T-helper 1 cell treated with Interleukin-12 subunit alpha and Interleukin-12 subunit beta and Interleukin-4 antibody, amounts not matched to agents 30 μg/mL and 1 μg/mL, for 36 hours (primary cell): Measurements from ENCODE around the gene TMEM95.
A peak's percentile ranks its signal among the peaks of the same experiment; 100 is the strongest.

ENCODE experiments used
- H3K27ac Mint-ChIP-seq: one replicate; pipeline ENCODE4 v1.8.0; 2021; ENCODE audit warnings: mild to moderate bottlenecking, mixed read lengths
- H3K27me3 Mint-ChIP-seq: one replicate; pipeline ENCODE4 v1.8.0; 2021; ENCODE audit warnings: low read depth, mixed read lengths
- H3K36me3 Mint-ChIP-seq: one replicate; pipeline ENCODE4 v1.8.0; 2021; ENCODE audit warnings: low read depth, mixed read lengths
- H3K4me1 Mint-ChIP-seq: one replicate; pipeline ENCODE4 v1.8.0; 2021; ENCODE audit warnings: low read depth, mixed read lengths
- H3K4me3 Mint-ChIP-seq: one replicate; pipeline ENCODE4 v1.8.0; 2021; ENCODE audit warnings: mild to moderate bottlenecking, moderate library complexity, mixed read lengths
- H3K9me3 Mint-ChIP-seq: one replicate; pipeline ENCODE4 v1.8.0; 2021; ENCODE audit warnings: mixed read lengths

Gene TMEM95, protein sequence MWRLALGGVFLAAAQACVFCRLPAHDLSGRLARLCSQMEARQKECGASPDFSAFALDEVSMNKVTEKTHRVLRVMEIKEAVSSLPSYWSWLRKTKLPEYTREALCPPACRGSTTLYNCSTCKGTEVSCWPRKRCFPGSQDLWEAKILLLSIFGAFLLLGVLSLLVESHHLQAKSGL

DNA sequence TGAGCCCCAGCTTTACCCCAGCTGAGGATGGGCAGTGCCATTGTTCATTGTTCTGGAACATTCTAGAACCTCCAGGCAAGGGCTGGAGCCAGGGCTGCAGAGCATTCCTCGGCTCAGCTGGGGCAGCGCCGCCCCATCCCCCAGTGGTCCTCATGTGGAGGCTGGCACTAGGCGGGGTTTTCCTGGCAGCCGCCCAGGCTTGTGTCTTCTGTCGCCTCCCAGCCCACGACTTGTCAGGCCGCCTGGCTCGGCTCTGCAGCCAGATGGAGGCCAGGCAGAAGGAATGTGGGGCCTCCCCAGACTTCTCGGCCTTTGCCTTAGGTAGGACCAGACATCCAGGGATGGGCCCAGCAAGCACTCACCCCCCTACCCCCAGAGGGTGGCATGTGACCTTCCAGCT lies at the start of gene TMEM95:
Gene TMEM95, plus strand, starts transcription at position 104 of the 400 bp plus-strand sequence. Its CDS starts 49 bp downstream, at position 153.
- Mint-ChIP-seq H3K4me3 (peak within 1 kb of the TSS; percentile 41), H3K4me1 (peaks cover 33% of the 10 kb centered on the region), H3K9me3 (no peaks in the 10 kb centered on the region), H3K36me3 (peaks cover 11% of the 10 kb centered on the region), H3K27me3 (no peaks in the 10 kb centered on the region), H3K27ac (peak within 1 kb of the TSS; percentile 86)

DNA sequence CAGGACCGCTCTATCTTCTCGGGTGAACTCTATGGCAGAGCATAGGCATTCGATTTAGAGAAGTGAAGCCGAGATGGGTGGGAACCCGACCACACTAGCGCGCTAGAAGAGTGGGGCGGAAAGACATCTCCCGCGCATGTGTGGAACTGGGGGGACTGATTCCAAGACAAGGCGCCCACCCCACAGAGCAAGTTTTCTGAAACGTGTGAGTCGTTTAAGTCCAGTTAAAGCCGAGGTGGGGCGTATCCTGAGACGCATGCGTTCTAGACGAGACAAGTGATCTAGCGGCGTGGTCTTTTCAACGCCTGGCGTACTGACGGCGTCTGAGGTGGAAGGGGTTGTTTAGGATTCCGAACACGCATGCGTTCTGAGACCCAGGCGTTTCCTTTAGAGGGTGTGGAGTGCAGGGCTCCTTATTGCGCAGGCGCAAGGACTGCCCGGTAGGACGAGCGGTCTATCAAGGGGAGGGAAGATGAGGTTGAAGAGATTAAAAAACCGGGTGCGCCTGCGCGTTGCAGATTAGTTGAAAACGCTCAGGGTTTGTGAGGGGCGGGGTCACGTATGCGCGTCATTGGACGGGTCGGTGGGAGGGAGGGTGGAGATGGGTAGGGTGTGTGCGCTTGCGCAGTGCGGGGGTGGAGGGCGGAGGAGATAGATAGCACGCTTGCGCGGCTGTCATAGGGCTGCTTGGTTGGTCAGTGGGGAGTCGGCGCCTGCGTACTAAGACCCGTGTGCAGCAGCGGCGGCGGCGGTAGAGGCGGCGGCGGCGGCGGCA lies 47.9 kb upstream of the TMEM95 start, which contains the start of gene EIF5A:
Gene EIF5A, plus strand, starts transcription at position 718 of the 775 bp plus-strand sequence. CDS start 2,008 bp downstream, outside the sequence.
- Mint-ChIP-seq H3K36me3 (peaks cover 34% of the 10 kb centered on the region), H3K4me3 (peak within 1 kb of the TSS; percentile 96), H3K27ac (peak within 1 kb of the TSS; percentile 100), H3K4me1 (peaks cover 38% of the 10 kb centered on the region), H3K9me3 (no peaks in the 10 kb centered on the region), H3K27me3 (peaks cover 4% of the 10 kb centered on the region)

GRCh38 chr17:7307686-7308624 lies 47.0 kb upstream of the TMEM95 start:
- H3K36me3 Mint-ChIP-seq = peaks cover 40% of the 10 kb centered on the region
- H3K4me3 Mint-ChIP-seq = peak overlapping the region; percentile 96
- peaks cover 45% of the 10 kb centered on the region for H3K4me1 Mint-ChIP-seq
- H3K9me3 Mint-ChIP-seq = no peaks in the 10 kb centered on the region
- peaks cover 4% of the 10 kb centered on the region for H3K27me3 Mint-ChIP-seq
- H3K27ac Mint-ChIP-seq = peak overlapping the region; percentile 100

GRCh38 chr17:7308625-7309433 lies 46.1 kb upstream of the TMEM95 start:
- Mint-ChIP-seq H3K36me3 (peaks cover 49% of the 10 kb centered on the region), H3K9me3 (no peaks in the 10 kb centered on the region), H3K27me3 (peaks cover 4% of the 10 kb centered on the region), H3K4me3 (peak overlapping the region; percentile 96), H3K27ac (peak overlapping the region; percentile 99), H3K4me1 (peaks cover 52% of the 10 kb centered on the region)

DNA sequence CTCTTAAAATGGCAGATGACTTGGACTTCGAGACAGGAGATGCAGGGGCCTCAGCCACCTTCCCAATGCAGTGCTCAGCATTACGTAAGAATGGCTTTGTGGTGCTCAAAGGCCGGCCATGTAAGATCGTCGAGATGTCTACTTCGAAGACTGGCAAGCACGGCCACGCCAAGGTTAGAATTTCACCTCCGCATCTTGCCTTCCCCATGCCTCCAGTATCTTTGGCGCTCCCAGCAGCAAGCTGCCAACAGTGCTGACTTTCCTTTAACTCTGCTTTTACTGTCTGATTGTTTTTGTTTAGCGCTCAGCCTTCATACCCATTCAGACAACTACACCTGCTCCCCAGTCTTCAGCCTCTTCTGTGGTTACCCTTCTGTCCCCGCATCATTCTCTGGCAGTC lies 45.3 kb upstream of the TMEM95 start:
- peaks cover 56% of the 10 kb centered on the region for H3K36me3 Mint-ChIP-seq
- peak overlapping the region; percentile 99 for H3K27ac Mint-ChIP-seq
- H3K4me1 Mint-ChIP-seq = peaks cover 59% of the 10 kb centered on the region
- H3K9me3 Mint-ChIP-seq = no peaks in the 10 kb centered on the region
- peak overlapping the region; percentile 96 for H3K4me3 Mint-ChIP-seq
- peaks cover 4% of the 10 kb centered on the region for H3K27me3 Mint-ChIP-seq

- Mint-ChIP-seq H3K36me3 (peaks cover 56% of the 10 kb centered on the region), H3K4me3 (peak overlapping the region; percentile 42), H3K9me3 (no peaks in the 10 kb centered on the region), H3K27me3 (peaks cover 4% of the 10 kb centered on the region), H3K4me1 (peaks cover 59% of the 10 kb centered on the region), H3K27ac (peak overlapping the region; percentile 58)
These were observed 43.7 kb upstream of the TMEM95 start for GRCh38 chr17:7311110-7311705.

- H3K4me3 Mint-ChIP-seq = peak overlapping the region; percentile 19
- H3K27ac Mint-ChIP-seq = peak overlapping the region; percentile 76
- H3K27me3 Mint-ChIP-seq = no peaks in the 10 kb centered on the region
- H3K9me3 Mint-ChIP-seq = no peaks in the 10 kb centered on the region
- H3K4me1 Mint-ChIP-seq = peaks cover 55% of the 10 kb centered on the region
- peaks cover 59% of the 10 kb centered on the region for H3K36me3 Mint-ChIP-seq
These were observed 42.4 kb upstream of the TMEM95 start for GRCh38 chr17:7312432-7313087.

- Mint-ChIP-seq H3K27ac (peak overlapping the region; percentile 76), H3K27me3 (no peaks in the 10 kb centered on the region), H3K4me1 (peaks cover 58% of the 10 kb centered on the region), H3K9me3 (no peaks in the 10 kb centered on the region), H3K4me3 (peak overlapping the region; percentile 84), H3K36me3 (peaks cover 63% of the 10 kb centered on the region)
These were observed 41.7 kb upstream of the TMEM95 start for GRCh38 chr17:7313088-7313889.

DNA sequence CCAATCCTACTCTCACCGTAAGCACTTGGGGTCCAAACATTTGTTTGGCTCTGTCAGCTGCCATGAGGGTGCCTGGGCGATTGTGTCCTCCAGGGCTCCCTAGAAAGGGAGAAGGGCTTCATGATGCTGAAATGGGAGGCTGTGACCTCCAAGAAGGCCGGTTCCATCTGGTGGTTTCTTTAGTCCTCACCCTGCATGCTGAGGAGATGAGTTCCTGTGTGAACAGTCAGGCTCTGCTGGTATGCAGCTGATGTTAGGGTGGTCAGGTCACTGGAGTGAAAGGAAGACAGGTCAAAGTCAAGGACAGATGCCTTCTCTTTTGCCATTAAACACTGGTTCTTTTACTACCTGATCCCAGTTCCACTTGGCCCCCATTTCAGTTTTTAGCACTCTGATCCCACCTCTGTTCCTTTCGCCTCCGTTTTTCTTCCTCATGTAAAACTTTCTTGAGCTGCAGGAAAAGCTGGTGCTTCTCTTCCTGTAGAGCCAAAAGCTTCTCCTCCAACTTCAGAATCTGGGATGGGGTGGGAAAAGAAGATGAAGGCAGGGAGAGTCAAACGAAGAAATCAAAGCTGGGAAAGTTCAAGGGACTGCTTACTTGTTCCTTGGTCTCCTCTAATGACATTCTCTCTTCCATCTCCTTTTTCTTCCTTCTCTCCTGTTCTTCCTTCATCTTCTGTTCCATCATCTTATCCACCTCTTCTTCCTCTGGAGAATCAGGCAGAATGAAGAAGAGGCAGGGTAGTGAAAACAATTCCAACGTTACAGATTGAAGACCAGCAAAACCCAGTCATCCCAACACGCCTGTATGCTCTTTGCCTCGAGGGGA lies 40.9 kb upstream of the TMEM95 start:
- no peaks in the 10 kb centered on the region for H3K27me3 Mint-ChIP-seq
- H3K4me3 Mint-ChIP-seq = peak overlapping the region; percentile 84
- peak overlapping the region; percentile 76 for H3K27ac Mint-ChIP-seq
- peaks cover 52% of the 10 kb centered on the region for H3K4me1 Mint-ChIP-seq
- no peaks in the 10 kb centered on the region for H3K9me3 Mint-ChIP-seq
- H3K36me3 Mint-ChIP-seq = peaks cover 60% of the 10 kb centered on the region

GRCh38 chr17:7314719-7315569 lies 40.0 kb upstream of the TMEM95 start, which contains the start of gene GPS2:
Gene GPS2 (minus strand): TSS chr17:7315360. CDS start chr17:7315052, 308 bp downstream.
- Mint-ChIP-seq H3K4me1 (peaks cover 43% of the 10 kb centered on the region), H3K27ac (peak within 1 kb of the TSS; percentile 89), H3K27me3 (no peaks in the 10 kb centered on the region), H3K36me3 (peaks cover 55% of the 10 kb centered on the region), H3K4me3 (peak within 1 kb of the TSS; percentile 88), H3K9me3 (no peaks in the 10 kb centered on the region)
